GM12875 (cell line): ENCODE data around the gene SEC14L6.
"Not testable (repeated sequence)": the region's sequence is repeated elsewhere in the genome, so short reads cannot be mapped to it uniquely, and the experiment has no call there.

Experiments
- H3K4me3 ChIP-seq: one replicate; pipeline ENCODE4 v1.5.1; 2011; ENCODE audit warnings: low read depth, low read length, control low read depth
- TF ChIP-seq, protein P1 (sequence below): IDR thresholded peaks from 2 replicates; pipeline ENCODE4 v1.5.1; 2011; ENCODE audit warnings: low read depth, mild to moderate bottlenecking, control low read depth, inconsistent platforms, low read length, moderate library complexity, borderline replicate concordance; ENCODE audit not compliant: insufficient read depth

Gene SEC14L6

GRCh38 chr22:30559889-30560288 is 13.3 kb upstream of the SEC14L6 start:
- H3K4me3 ChIP-seq, result no peak overlapping the region
- TF ChIP-seq, protein P1, sequence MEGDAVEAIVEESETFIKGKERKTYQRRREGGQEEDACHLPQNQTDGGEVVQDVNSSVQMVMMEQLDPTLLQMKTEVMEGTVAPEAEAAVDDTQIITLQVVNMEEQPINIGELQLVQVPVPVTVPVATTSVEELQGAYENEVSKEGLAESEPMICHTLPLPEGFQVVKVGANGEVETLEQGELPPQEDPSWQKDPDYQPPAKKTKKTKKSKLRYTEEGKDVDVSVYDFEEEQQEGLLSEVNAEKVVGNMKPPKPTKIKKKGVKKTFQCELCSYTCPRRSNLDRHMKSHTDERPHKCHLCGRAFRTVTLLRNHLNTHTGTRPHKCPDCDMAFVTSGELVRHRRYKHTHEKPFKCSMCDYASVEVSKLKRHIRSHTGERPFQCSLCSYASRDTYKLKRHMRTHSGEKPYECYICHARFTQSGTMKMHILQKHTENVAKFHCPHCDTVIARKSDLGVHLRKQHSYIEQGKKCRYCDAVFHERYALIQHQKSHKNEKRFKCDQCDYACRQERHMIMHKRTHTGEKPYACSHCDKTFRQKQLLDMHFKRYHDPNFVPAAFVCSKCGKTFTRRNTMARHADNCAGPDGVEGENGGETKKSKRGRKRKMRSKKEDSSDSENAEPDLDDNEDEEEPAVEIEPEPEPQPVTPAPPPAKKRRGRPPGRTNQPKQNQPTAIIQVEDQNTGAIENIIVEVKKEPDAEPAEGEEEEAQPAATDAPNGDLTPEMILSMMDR, result no peak

DNA sequence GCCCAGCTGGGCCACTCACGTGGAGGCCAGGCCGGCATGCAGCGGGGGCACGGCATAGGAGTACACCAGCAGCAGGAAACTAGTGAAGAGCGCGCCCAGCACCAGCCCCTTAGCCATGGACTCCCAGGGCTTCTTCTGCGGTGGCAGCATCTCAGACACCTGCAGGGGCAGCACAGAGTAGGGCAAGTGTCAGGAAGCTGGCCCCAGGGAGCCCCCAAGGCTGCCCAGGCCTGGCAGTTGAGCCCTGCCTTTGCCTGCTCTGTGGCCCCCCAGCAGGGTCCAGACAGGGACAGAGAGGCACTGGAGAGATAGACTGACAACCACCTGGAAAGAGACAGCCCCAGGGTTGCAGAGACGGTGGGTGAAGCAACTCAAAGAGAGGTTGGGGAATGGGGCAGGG is 10.7 kb upstream of the SEC14L6 start:
- H3K4me3 ChIP-seq, result no peak overlapping the region
- TF ChIP-seq, protein P1, result no peak

- H3K4me3 ChIP-seq, result no peak overlapping the region
These were observed 9.8 kb upstream of the SEC14L6 start for GRCh38 chr22:30556388-30556787.

GRCh38 chr22:30555282-30556210 is 9.0 kb upstream of the SEC14L6 start:
- TF ChIP-seq, protein P1, result no peak

More at GRCh38 chr22:30556388-30556787, 9.8 kb upstream of the SEC14L6 start:
- TF ChIP-seq, protein P1, result 0 out of 2 replicates have a peak, but pooled peaks have one; percentile 10

GRCh38 chr22:30553971-30554370 is 7.4 kb upstream of the SEC14L6 start:
- no peak overlapping the region for H3K4me3 ChIP-seq
- TF ChIP-seq, protein P1, result no peak

More at GRCh38 chr22:30555282-30556210, 9.0 kb upstream of the SEC14L6 start:
- H3K4me3 ChIP-seq, result no peak overlapping the region

DNA sequence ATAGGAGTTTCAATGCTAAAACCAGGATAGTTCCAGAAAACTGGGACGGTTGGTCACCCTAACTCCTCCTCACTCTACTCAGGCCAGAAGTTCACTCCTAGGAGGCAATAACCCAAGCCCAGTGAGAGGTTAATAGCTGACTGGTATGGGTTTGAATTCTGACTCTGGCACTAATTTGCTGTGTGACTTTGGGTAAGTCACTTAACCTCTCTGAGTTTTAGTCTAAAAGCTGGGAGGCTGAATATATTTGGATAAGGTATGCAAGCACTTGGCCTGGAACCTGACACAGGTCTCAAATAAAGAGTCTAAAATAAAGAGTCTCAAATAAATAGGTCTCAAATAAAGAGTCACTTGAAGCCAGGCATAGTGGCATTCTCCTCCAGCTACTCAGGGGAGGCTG is 6.2 kb upstream of the SEC14L6 start:
- TF ChIP-seq, protein P1, result no peak
- H3K4me3 ChIP-seq, result no peak overlapping the region

GRCh38 chr22:30551813-30552212 is 5.3 kb upstream of the SEC14L6 start:
- H3K4me3 ChIP-seq, result not testable (repeated sequence)
